Measurements from ENCODE around the gene SDHA.

SDHA gene

DNA sequence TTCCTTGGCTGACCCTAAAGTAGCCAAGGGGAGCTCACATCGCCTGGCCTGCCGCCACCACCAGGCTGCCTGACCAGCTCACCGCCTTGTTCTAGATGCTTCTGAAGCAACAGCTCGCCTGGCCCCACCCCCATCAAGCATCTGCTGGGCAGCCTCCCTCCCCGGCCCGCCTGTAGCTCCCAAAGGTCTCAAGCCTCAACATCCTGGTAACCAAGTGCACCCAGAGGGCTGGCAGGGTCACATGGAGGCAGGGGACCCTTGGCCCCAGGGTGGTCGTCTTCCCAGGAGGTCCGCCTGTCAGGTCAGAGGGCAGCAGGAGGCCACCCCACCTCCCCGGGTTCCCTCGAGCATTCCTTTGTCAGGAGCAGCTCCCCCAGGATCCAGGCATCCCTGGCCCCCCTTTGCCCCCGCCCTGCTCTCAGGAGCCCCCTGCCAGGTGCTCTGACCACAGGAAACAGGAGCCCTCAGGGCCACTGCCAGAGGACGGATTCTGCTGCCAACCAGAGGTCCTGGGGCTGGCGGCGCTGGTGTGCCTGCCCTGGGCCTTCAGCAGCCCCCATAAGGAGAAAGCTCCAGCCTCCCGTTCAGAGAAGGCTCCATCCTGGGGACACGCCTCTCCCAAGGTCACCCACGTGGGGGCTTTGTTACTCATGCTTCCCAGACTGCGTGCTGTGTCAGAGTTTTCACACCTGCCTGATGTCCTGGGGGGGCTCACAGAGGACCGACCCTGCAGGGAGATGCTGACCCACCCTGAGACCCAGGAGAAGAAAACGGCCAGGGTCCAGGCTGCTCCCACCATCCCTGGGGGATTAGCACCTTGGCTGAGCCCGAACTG, 30.3 kb upstream of the SDHA start:
- Histone ChIP-seq H3K27me3 (ENCODE audit: low read depth, low read length) (no peaks in the 10 kb centered on the region), H3K4me3 (ENCODE audit: low read depth in 1 of 2, low read length in 2 of 2) (peak overlapping the region; percentile 31 to 47), H3K27ac (ENCODE audit: low read length) (no peak overlapping the region)

DNA sequence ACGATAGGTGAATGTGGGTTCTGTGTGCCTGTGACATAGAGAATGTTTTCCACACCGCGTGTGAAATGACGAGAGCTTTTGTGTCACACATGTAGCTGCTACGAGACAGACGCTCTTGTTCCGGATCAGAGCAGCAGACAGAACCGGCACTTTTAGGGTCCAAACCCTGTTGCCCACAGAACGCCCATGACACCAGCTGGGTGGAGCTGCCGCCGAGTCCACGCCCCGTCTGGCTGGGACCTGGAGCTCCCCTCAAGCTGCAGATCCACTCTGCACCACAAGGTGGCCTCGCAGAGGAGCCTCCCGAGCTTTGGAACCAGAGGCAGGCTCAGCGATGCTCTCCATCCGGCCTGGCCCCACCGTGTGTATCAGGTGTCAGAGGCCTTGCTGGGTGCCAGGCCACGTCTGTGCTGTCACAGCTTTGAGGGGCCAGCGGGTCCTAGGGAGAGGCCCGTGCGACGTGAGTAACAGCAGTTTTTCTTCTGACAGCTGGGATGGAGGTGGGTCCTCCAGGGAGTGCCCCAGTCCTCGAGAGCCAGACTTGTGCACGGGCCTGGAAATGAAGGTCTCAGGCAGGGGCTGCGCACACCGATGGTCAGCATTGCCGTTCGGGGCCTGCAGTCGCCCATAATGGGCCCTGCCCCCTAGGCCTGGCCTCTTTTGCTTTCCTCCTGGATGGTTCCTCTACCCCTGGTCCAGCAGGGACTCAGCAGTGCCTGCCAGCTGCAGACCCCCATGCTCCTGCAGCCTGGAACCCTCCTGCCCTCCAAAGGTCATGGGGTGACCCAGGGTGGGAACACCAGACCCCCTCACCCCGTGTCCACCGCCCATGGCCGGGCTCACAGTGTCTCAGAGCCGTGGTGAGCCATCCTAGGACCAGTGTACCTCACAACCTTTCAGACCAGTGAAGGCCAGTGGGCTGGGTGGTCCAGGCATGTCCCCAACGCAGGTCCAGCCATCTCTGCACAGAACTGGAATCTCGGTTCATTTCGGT, 29.3 kb upstream of the SDHA start:
- Histone ChIP-seq H3K4me3 (ENCODE audit: low read depth in 1 of 2, low read length in 2 of 2) (peak overlapping the region; percentile 31 to 47), H3K9me3 (ENCODE audit: control insufficient read depth in 1 of 2, low read length in 2 of 2) (no peaks in the 10 kb centered on the region), H3K27ac (ENCODE audit: low read length) (no peak overlapping the region), H3K36me3 (ENCODE audit: control insufficient read depth in 1 of 2, insufficient read depth in 2 of 2, low read length in 2 of 2) (no peaks in the 10 kb centered on the region), H3K27me3 (ENCODE audit: low read depth, low read length) (no peaks in the 10 kb centered on the region), H3K4me1 (ENCODE audit: control insufficient read depth in 1 of 2, insufficient read depth in 2 of 2, low read length in 2 of 2) (peaks cover 0 to 17% of the 10 kb centered on the region in 2 donors)

More for the DNA sequence above, 30.3 kb upstream of the SDHA start:
- Histone ChIP-seq H3K36me3 (ENCODE audit: control insufficient read depth in 1 of 2, insufficient read depth in 2 of 2, low read length in 2 of 2) (no peaks in the 10 kb centered on the region), H3K9me3 (ENCODE audit: control insufficient read depth in 1 of 2, low read length in 2 of 2) (no peaks in the 10 kb centered on the region), H3K4me1 (ENCODE audit: control insufficient read depth in 1 of 2, insufficient read depth in 2 of 2, low read length in 2 of 2) (peaks cover 0 to 17% of the 10 kb centered on the region in 2 donors)

DNA sequence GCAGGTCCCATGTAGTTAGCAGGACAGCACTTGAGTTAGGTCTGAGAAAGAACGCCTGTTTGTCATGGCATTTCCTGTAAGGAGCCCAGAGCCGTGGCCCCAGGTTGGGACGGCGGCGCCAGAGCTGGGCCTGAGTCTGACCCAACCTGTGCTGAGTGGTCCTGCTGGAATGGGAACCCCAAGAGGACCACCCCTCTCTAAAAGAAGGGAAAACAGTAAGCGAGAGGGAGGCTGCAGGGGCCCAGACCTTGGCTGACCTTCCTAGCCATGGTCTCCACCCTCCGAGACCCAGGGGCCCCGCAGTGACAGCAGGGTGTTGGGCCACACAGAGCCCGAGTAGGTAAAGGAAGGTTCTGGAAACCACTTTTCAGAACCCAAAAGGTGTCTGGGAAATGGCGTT, 28.6 kb upstream of the SDHA start:
- H3K36me3 ChIP-seq (ENCODE audit: control insufficient read depth in 1 of 2, insufficient read depth in 2 of 2, low read length in 2 of 2), result no peaks in the 10 kb centered on the region
- H3K9me3 ChIP-seq (ENCODE audit: control insufficient read depth in 1 of 2, low read length in 2 of 2), result no peaks in the 10 kb centered on the region
- H3K27me3 ChIP-seq (ENCODE audit: low read depth, low read length), result no peaks in the 10 kb centered on the region
- no peak overlapping the region for H3K4me3 ChIP-seq (ENCODE audit: low read depth in 1 of 2, low read length in 2 of 2)
- peaks cover 0 to 17% of the 10 kb centered on the region in 2 donors for H3K4me1 ChIP-seq (ENCODE audit: control insufficient read depth in 1 of 2, insufficient read depth in 2 of 2, low read length in 2 of 2)
- no peak overlapping the region for H3K27ac ChIP-seq (ENCODE audit: low read length)

DNA sequence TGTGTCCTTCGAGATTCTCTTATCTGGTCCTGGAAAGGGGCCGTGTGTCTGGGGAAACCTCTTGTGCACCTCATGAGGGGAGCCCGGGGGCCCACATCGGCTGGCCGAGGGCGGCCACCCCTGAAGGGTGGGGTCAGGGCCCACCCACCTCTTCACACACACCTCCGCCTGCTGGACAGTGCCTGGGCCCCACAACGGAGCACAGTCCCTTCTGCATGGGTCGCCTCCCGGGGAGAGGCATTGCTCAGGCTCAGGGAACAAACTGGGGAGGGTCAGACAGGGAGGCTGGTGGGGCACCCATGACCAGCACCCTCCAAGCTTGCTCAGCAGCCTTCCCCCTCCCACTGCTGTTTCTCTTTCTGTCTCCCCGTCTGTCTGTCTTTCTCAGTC, 28.1 kb upstream of the SDHA start:
- H3K4me3 ChIP-seq (ENCODE audit: low read depth in 1 of 2, low read length in 2 of 2), result no peak overlapping the region
- no peak overlapping the region for H3K27ac ChIP-seq (ENCODE audit: low read length)
- H3K4me1 ChIP-seq (ENCODE audit: control insufficient read depth in 1 of 2, insufficient read depth in 2 of 2, low read length in 2 of 2), result peaks cover 0 to 15% of the 10 kb centered on the region in 2 donors
- H3K36me3 ChIP-seq (ENCODE audit: control insufficient read depth in 1 of 2, insufficient read depth in 2 of 2, low read length in 2 of 2), result no peaks in the 10 kb centered on the region
- H3K9me3 ChIP-seq (ENCODE audit: control insufficient read depth in 1 of 2, low read length in 2 of 2), result no peaks in the 10 kb centered on the region
- no peaks in the 10 kb centered on the region for H3K27me3 ChIP-seq (ENCODE audit: low read depth, low read length)

DNA sequence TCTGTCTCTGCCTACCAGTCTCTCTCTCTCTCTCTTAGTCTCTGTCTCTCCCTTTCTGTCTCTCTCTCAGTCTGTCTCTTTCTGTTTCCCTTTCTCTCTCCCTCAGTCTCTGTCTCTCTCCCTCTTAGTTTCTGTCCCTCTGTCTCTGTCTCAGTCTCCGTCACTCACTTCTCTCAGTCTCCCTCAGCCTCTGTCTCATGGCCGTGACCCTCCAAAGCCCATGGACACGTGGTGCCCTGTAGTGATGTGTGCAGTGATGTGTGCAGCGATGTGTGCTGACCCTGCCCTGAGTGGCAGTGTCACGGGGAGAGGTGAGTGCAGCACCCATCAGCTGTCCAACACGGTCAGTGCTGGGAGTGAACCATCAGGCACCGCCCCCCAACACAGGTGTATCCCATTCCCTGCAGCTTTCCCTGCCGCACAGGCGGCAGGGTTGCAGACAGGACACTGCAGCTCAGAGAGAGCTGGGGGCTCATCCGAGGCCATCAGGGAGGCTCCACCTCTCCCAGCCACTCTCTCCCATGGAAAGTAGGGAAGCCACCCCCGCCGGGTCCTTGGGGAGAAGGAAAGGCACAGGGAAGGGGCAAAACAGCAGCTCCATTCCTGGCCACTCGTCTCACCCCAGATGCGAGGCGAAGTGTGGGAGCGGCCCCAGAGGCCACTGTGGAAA, 27.6 kb upstream of the SDHA start:
- Histone ChIP-seq H3K27ac (ENCODE audit: low read length) (no peak overlapping the region), H3K4me3 (ENCODE audit: low read depth in 1 of 2, low read length in 2 of 2) (peak overlapping the region in 1 of 2 donors; percentile 44), H3K9me3 (ENCODE audit: control insufficient read depth in 1 of 2, low read length in 2 of 2) (no peaks in the 10 kb centered on the region), H3K4me1 (ENCODE audit: control insufficient read depth in 1 of 2, insufficient read depth in 2 of 2, low read length in 2 of 2) (peaks cover 0 to 12% of the 10 kb centered on the region in 2 donors), H3K27me3 (ENCODE audit: low read depth, low read length) (no peaks in the 10 kb centered on the region), H3K36me3 (ENCODE audit: control insufficient read depth in 1 of 2, insufficient read depth in 2 of 2, low read length in 2 of 2) (no peaks in the 10 kb centered on the region)

DNA sequence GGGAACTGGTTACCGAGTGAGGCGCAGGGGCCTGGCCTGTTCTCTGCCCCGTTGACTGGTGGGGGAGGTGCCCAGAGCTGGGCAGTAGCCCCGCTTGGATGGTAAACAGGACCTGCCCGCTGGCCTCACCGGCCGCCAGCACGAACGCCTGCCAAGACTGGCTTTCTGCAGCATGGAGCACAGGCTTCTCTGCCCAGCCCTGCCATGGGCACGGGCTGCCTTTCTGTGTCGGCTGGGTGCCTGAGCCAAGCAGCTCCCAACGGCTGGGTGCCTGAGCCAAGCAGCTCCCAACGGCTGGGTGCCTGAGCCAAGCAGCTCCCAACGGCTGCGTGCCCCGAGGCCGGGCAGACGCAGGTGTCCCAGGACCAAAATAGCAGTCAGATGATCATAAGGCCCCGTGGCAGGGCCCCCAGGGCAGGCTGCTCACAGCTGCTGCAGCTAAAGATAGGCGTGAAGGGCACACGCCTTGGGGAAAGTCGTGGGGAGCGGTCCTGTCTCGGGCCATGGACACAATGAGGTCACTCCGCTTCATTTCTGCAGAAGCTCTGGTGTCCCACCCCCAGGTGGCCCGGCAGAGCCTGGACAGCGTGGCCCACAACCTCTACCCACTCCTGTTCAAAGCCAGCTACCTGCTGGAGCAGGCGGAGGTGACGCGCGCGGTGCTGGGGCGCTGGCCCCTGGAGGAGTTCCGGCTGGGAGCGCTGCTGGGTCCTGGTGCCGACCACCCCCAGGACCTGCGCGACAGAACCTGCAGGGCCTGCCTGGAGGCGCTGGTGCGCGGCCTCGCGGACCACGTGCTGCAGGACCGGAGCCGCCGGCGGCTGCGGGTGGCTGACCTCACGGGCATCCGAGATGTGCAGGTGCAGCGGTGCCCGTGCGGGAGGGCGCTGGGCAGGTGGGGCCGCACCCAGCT, 26.8 kb upstream of the SDHA start, which contains the start of gene LRRC14B:
Gene LRRC14B (plus strand): TSS at position 460 of the 913 bp plus-strand sequence. CDS start 44 bp downstream, at position 504.
- Histone ChIP-seq H3K4me1 (ENCODE audit: control insufficient read depth in 1 of 2, insufficient read depth in 2 of 2, low read length in 2 of 2) (peaks cover 0 to 12% of the 10 kb centered on the region in 2 donors), H3K27ac (ENCODE audit: low read length) (no peak within 1 kb of the TSS), H3K36me3 (ENCODE audit: control insufficient read depth in 1 of 2, insufficient read depth in 2 of 2, low read length in 2 of 2) (no peaks in the 10 kb centered on the region), H3K4me3 (ENCODE audit: low read depth in 1 of 2, low read length in 2 of 2) (peak within 1 kb of the TSS; percentile 7 to 44), H3K9me3 (ENCODE audit: control insufficient read depth in 1 of 2, low read length in 2 of 2) (no peaks in the 10 kb centered on the region), H3K27me3 (ENCODE audit: low read depth, low read length) (no peaks in the 10 kb centered on the region)

DNA sequence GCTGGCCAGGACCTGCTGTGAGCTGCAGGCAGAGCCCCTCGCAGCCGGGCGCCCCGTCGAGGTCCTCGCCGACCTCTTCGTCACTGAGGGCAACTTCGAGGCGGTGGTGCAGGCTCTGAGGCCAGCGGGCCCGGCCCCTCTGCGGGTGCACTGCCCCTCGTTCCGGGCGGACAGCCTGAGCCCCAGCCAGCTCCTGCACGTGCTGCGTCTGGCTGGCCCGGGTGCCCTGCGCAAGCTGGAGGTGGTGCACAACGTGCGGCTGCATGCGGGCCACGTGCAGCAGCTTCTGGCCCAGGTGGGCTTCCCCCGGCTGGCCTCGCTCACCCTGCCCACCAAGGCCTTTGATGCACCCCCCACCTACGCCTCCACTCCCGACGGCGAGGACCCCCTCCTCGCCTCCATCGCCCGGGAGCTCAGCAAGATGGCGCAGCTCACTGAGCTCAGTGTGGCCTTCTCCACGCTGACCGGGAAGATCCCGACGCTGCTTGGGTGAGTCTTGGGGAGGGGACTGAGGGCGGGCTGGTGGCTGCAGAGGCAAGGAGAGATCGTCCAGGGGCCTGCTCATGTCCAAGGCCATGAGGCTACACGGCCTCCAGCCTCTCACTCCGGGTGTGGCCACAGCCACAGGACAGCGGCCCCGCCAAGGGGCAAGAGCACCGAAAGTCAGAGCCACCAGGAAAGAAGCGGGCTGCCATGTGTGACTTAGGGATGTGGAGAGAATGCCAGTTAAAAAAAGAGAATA, 26.0 kb upstream of the SDHA start:
- Histone ChIP-seq H3K9me3 (ENCODE audit: control insufficient read depth in 1 of 2, low read length in 2 of 2) (no peaks in the 10 kb centered on the region), H3K4me3 (ENCODE audit: low read depth in 1 of 2, low read length in 2 of 2) (no peak overlapping the region), H3K4me1 (ENCODE audit: control insufficient read depth in 1 of 2, insufficient read depth in 2 of 2, low read length in 2 of 2) (peaks cover 0 to 12% of the 10 kb centered on the region in 2 donors), H3K27me3 (ENCODE audit: low read depth, low read length) (no peaks in the 10 kb centered on the region), H3K27ac (ENCODE audit: low read length) (no peak overlapping the region), H3K36me3 (ENCODE audit: control insufficient read depth in 1 of 2, insufficient read depth in 2 of 2, low read length in 2 of 2) (no peaks in the 10 kb centered on the region)

DNA sequence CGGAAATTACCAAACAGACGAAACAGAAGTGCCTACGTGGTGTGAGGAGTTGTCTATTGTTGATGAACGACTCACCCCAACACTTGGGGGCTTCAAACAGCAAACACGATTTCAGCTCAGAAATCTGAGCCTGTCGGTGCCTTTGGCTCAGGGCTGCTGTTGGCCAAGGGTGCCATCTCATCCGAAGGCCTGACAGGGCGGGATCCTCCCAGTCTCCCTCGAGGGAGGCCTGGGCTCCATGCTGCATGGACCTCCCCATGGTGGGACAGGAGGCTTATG, 25.5 kb upstream of the SDHA start:
- Histone ChIP-seq H3K27me3 (ENCODE audit: low read depth, low read length) (no peaks in the 10 kb centered on the region), H3K27ac (ENCODE audit: low read length) (no peak overlapping the region), H3K36me3 (ENCODE audit: control insufficient read depth in 1 of 2, insufficient read depth in 2 of 2, low read length in 2 of 2) (no peaks in the 10 kb centered on the region), H3K4me1 (ENCODE audit: control insufficient read depth in 1 of 2, insufficient read depth in 2 of 2, low read length in 2 of 2) (peaks cover 0 to 12% of the 10 kb centered on the region in 2 donors), H3K4me3 (ENCODE audit: low read depth in 1 of 2, low read length in 2 of 2) (no peak overlapping the region), H3K9me3 (ENCODE audit: control insufficient read depth in 1 of 2, low read length in 2 of 2) (no peaks in the 10 kb centered on the region)

DNA sequence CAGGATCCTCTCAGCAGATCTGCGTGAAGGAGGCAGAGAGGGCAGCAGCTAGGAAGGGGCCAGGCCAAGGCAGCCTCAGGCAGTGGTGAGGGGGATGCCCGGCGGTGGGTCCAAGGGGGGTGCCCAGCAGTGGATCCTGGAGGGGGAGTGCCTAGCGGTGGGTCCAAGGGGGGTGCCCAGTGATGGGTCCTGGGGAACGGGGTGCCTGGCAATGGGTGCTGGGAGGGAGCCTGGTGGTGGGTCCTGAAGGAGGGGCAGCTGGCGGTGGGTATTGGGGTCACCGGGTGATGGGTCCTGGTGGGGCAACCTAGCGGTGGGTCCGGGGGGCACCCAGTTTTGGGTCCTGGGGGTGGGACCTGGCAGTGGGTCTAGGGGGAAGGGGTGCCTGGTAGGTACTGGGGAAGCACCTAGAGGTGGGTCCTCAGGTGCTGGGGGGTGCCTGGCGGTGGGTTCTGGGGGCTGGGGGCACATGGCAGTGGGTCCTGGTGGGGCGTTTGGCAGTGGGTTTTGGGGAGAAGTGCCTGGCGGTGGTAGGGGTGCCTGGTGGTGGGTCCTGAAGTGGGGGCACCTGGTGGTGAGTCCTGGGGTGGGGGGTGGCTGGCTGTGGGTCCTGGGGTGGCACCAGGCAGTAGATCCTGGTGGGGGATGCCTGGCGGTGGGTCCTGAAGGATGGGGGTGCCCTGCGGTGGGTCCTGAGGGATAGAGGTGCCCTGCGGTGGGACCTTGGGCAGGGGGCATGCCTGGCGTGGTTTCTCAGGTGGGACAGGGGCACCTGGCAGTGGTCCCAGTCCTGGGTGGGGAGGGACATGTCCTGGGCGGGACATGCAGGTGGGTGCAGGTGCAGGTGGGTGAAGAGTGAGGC, 24.9 kb upstream of the SDHA start:
- no peak overlapping the region for H3K27ac ChIP-seq (ENCODE audit: low read length)
- no peaks in the 10 kb centered on the region for H3K9me3 ChIP-seq (ENCODE audit: control insufficient read depth in 1 of 2, low read length in 2 of 2)
- no peaks in the 10 kb centered on the region for H3K36me3 ChIP-seq (ENCODE audit: control insufficient read depth in 1 of 2, insufficient read depth in 2 of 2, low read length in 2 of 2)
- no peak overlapping the region for H3K4me3 ChIP-seq (ENCODE audit: low read depth in 1 of 2, low read length in 2 of 2)
- peaks cover 0 to 8% of the 10 kb centered on the region in 2 donors for H3K4me1 ChIP-seq (ENCODE audit: control insufficient read depth in 1 of 2, insufficient read depth in 2 of 2, low read length in 2 of 2)
- H3K27me3 ChIP-seq (ENCODE audit: low read depth, low read length), result no peaks in the 10 kb centered on the region

Data from muscle layer of duodenum (tissue), 2 donors.